HG03196 (cell line): ENCODE data around the gene COL19A1.
"Not testable (repeated sequence)": the region's sequence is repeated elsewhere in the genome, so short reads cannot be mapped to it uniquely, and the experiment has no call there.

Experiments
- ATAC-seq: cut with Tn5 transposase; IDR thresholded peaks from one replicate; pipeline ENCODE4 v1.9.1; 2021; ENCODE audit not compliant: unreplicated experiment

Gene COL19A1

DNA sequence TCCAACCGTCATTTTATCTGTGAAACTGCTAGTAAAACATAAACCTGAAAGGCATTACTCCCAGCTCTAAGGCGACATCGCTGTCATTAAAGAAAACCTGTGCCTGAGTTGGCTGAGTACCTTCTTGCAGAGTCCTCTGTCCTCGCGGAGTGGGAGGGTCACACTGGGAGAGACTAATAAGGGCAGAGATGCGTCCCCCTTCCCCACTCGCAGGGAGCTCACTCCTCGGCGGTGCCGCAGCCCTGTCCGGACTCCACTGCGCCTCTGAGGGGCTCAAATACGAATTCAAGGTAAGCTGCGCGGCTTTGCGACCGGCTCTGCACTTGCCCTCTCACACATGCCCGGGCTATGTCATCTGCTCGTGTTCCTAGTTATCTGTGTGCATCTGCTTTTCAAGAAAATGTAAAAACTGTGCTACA, at the start of gene COL19A1:
COL19A1 (plus strand) TSS at position 206 of the 419 bp plus-strand sequence. CDS start 13,012 bp downstream, outside the sequence.
- ATAC-seq = peak; percentile 49

DNA sequence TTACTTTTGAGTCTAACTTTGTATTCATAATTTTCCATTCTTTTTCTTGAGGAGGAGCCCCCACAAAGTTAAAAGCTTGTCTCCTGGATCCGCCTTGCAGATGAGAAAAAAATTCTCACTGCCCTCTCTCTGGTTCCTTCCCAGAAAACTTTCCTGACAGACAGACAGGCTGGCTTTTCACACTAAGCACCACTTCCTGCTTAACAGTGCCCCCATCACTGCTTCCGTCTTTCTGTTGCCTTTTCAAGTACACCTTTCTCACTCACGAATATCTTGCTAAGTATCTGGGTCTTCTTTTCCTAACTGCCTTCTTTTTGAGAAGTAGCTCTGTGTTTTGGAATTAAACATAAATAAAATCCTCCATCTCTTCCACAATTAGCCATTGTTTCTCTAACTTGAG, 49.8 kb upstream of the COL19A1 start:
- peak; percentile 34 for ATAC-seq

DNA sequence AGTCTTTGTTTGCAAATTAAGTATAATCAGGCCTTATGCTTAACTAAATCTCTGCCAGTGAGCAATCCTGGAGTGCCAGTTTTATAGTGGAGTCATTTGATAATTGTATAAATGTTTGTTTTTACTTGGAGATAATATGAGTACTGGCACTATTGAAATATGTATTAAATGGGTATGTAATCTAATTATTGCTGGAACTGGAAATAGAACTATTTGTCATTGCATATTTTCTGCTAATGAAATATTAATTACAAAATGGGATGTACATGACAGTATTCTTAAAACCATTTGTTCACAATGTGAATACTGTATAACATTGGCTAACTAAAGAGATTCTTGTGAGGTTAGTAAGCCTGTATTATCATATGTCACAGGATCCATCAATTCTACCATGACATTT, 49.0 kb upstream of the COL19A1 start:
- no peak for ATAC-seq

DNA sequence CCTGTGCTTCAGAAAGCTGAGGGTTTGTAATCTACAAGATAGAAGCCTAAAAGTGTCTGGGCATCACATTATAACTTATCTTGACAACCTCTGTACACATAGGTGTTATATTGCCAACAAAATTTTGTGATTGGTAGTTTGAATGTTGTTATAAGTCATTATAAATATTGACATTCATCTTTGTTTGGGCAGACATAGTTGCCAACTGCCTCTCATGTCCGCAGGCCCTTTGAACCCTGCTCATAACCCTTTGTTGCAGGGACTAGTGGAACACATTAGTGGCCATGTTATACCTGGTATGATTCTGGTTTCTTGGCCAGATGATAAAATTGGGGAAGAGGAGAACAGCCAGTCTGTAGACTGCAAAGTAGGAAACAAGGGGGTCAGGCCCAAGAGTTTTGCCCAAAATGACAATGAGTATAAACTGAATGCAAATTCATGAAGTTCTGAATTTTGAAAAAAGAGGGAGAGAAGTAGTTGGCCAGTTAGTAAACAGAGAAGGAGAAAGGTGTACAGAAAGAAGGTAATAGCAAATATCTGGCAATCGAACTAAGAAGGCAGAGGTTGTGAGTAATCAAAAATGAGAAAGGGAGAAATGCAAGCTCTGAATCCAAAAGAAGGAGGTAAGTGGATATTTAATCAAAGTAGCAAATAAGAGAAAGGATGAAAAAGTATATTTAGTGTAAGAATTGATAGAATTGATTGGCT, 48.0 kb upstream of the COL19A1 start:
- ATAC-seq = no peak

DNA sequence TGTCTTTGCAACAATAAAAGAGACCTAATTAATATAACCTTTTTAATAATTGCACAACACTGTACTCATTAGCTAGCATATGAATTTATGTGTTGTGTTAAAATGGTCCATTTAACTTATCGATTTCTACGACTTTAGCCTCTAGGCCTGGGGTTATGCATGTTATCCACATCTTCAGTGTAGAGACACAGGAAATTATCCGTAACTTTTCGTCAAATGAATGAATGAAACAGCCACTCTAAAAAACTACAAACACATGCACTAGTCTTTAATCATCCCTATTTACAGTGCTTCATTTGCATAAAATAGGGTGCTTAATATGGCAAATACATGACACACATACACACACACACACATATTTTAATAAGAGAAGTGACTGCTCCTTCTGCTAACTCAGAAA, 47.2 kb upstream of the COL19A1 start:
- ATAC-seq = no peak

DNA sequence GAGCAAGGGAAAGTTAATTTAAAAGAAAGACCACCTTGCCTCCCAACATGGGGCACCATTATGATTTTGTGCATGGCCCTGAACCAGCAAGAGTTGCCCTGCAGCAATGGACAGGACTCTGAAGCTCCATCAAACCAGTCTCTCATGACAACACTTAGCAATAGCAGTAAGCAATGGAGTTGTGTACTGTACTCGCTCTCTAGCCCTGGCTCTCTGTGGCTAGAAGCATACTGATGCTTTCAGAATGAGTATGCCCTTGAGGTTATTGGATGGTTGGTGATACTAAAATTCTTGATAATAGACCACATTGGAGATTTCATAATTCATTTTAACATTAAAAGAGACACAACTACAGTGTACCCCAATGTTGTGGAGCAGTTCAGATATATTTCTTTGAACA, 46.3 kb upstream of the COL19A1 start:
- ATAC-seq = no peak

DNA sequence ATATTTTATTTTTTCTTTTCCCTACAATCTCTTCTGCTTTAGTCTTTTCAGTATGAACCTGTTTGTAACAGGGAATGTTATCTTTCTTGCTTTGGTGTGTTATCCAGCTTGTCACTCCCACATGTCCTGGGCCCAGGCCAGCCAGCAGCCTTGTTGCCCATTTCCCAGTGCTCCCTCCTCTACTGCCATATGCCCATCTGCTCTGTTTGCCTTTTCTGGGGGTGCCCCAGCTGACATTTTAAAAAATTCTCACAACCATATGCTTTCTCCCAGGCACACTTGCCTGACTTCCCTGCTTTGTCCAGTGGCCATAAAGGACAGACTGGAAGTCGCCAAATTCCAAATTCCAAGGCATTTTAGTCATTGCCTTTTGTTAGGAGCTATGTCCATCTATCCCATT, 45.9 kb upstream of the COL19A1 start:
- no peak for ATAC-seq

DNA sequence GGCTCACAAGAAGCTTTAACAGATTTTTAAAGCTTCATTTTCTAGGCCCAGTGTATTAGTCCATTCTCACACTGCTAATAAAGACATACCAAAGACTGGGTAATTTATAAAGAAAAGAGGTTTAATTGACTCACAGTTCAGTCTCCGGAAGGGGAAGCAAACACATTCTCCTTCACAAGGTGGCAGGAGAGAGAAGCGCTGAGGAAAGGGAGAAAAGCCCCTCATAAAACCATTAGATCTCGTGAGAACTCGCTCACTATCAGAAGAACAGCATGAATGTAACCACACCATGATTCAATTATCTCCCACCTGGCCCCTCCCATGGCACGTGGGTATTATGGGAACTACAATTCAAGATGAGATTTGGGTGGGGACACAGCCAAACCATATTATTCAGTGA, 42.0 kb upstream of the COL19A1 start:
- ATAC-seq = not testable (repeated sequence)

DNA sequence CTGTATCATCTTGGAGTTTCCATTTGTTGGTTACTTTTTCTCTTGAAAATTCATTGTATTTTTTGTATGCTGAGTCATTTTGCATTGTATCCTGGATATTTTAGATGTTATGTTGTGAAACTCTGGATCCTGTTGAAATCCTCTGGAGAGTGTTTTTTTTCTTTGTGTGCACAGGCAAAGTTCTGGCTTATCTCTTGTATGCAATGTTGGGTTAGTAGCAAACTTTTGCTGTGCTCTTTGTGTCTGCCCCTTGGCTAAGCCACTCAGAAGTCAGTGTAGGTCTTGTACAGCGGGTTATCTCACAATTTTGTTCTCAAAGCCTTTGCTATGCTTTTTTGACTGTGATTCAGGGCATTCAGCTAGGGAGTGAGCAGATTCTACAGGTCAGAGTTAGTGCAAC, 40.5 kb upstream of the COL19A1 start:
- no peak for ATAC-seq

DNA sequence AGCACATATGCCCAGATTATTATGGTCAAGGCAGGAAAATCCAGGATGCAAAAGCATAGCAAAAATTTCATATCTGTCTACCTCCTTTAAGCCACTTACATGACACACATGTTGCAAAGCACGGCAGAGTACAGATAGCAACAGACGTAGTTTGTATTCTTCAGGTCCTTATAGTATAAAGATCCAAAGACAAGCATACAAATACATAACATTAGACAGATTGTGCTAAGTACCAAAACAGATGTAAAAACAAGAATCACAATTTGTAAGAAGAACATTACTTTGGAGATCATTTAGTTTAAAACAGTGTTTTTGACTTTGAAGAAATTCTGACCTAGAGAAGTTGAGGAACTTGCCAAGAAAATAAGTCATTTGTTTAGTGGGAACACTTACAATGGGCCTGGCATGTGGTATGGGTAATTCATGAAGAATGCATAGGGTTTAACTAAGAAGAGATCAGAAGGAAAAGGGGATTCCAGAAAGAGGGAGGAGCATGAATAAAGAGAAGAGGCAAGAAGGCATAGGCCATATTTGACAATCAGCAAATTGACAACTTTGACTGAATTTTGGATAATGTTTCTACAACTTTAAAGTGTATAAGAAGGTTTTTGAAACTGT, 39.0 kb upstream of the COL19A1 start:
- ATAC-seq = no peak

DNA sequence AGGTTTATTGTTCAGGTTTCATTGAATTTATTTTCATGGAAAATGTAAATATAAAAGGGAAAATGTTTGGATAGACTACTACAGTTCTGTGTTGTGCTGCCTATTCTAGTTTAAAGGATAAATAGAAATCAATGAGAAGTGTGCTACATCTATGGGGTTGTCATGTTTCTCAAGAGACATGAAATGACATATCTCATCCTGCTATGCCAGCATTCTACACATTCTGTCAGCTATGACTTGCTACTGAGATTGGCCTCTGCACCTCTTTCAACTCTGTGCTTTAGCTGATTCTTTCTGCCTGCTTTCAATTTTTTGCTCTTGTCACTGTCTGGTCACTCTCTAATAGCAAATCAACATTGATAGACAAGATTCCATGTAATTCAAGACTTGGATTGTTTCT, 33.8 kb upstream of the COL19A1 start:
- ATAC-seq = no peak

DNA sequence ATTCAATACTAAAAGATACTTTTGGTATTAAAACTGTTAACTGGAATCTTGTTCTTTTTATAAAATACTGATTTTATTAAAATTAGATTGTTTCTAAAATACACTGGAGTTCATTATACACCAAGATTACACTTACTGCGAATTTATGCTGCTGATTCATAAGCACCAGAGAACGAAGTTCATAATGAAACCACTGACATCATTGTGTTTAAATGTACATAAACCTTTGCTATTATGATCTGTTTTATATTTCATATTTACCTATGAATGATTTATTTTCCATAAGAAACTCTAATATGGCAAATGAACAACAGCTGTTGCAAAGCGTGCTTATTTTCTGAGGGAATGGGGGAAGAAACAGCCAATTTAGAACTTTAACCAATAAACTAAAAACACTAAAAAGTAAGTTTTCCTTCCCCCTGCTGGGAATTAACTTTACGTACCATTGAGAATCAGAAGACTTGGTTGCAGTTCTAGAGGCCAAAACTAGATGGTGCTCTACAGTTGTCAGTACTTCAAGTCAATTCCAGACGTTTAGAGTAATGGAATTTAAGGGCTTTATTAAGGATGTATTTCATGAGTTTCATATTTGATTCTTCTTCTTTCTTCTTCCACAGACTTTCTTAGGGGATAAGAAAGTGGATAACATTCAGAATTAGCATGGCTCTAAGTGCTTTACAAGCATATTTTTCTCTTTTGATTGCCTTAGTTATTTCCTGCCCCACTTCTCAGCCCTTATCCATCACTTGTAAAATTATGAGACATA, 30.8 kb upstream of the COL19A1 start:
- ATAC-seq = peak; percentile 84

DNA sequence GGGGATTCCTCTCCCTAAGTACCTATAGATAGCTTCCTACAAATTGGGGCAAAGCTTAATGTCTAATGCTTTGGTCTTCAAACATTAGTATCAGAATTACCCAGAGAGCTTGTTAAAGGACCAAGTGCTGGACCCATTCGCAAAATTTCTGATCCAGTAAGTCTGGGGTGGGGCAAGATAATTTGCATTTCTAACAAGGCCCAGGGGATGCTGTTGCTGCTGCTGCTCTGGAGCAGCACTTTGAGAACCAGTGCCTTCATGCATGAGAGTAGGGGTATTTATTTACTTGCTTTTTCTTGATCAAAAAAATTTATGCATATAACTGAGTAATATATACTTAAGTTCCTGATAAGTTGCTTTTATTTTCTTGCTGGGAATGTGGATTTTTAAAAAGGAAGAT, 24.5 kb upstream of the COL19A1 start:
- ATAC-seq = no peak

DNA sequence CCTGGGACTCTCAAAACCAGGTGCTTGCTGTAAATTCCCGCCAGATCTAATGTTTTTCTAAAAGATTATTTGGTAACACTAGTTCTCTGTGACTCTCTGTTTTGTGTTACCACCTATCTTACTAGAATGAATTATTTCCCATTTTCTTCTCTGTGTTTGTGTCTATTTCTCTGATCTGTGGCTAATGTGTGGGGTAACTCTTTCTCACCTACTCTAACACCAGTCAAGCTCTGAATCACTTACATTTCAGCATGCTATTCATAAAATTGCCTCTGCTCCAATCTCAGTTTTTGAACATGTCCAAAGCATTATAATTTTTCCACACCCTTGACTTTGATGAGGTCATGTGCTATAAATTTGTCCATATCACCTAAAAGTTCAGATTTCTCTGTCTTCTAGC, 23.2 kb upstream of the COL19A1 start:
- no peak for ATAC-seq

DNA sequence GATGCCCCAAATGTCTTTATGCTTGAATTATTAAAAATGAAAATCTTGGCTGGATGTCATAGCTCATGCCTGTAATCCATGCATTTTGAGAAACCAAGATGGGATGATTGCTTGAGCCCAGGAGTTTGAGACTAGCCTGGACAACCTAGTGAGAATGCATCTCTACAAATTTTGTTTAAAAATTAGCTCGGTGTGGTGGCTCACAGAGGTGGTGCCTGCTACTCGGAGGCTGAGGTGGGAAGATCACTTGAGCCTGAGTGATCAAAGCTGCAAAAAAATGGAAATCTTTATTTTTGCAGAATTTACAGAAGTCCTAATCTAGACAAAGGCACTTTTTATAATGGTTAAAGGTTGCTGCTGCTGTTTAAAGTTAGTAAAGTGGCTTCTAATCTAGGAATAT, 20.0 kb upstream of the COL19A1 start:
- ATAC-seq = no peak

DNA sequence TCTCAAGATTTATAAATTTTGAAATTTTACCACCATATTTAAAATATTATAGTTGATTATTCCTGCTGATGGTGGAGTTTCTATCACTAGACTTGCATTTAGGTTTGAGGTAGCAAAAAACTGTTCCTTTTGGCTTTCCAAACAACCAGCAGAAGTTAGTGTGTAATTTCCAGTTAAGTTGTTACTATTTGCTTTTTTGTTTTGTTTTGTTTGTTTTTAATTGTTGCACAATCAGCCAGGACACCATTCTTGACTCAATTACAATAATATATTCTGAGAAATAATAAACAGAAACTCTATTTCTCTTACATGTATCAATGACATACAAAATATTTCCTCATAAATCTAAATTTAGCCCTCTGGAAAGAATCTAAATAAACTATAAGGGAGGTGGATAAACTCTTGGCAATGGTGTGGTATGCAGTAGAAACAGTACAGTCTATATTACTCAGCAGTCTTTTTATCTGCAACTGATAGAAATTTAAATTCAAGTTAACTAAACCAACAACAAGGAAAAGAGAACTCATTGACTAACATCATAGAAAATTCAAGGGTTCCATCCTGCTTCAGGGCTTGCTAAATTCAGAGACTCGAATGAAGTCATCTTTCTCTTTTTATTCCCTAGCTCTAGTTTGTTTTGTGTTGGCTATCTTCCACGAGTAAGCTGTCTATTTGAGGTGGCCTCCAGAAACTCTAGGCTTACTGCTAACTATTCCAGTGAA, 19.4 kb upstream of the COL19A1 start:
- no peak for ATAC-seq

DNA sequence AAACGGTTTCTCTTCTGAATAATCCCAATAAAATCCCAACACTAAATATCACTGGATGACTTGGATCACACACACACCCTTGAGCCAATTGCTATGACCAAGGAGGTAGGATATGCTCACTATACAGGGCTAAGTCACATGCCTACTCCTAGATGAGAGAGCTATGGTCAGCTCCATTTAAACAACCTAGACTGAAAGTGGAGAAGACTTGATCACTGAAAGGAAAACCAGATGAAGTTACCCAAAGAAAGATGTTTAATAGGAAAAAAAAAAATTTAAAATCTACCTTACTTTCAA, 18.9 kb upstream of the COL19A1 start:
- no peak for ATAC-seq

DNA sequence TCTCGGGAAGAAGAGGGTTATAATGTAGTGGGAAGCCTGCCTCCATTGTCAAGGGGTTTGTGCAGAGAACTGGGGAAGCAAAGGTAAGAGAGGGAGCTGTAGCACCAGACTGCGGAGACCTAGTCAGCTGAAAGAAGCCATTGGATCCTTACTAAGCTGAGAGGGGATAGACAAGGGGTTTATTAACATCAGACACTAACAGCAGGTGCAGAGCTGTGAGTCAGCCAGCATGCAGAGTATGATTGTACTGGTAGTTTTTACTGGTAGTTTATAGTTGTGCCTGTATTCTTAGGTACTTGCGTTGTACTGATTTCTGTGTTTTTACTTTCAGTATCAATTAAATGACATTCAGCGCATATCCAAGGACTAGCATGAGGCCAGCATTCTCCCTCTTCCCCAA, 17.8 kb upstream of the COL19A1 start:
- no peak for ATAC-seq

DNA sequence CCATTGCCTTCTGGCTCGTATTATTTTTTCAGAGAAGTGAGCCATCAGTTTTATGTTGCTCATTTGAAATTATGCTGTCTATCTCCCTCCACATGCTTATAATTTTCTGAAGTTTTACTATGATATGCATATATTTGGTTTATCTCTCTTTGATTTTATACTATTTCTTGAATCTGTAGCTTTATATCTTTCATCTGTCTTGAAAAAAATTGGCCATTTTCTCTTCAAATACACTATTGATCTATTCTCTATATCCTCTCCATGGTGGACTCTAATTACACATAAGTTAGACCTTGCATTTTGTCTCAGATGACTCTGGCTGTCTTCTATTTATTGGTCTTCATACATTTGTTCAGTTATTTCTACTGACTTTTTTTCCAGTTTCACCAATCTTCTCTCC, 13.7 kb upstream of the COL19A1 start:
- ATAC-seq = no peak

DNA sequence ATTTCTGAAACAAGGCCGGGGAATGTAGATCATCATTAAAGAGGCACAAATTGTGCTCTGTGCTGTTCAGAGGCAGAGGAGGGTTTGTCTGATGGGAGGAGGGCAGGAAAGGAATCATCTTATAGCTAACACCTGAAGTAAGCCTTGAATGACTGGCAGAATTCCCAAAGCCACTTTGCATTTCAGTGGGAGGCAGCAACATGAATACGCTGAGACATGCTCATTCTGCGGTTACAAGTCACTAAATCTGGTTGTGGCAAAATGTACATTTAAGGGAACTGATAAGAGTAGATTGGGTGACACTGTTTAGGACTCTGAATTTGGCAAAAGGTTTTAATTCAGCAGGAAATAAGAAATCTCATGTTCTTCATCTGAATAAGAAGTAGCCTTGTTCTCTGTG, 4.4 kb upstream of the COL19A1 start:
- ATAC-seq = no peak

DNA sequence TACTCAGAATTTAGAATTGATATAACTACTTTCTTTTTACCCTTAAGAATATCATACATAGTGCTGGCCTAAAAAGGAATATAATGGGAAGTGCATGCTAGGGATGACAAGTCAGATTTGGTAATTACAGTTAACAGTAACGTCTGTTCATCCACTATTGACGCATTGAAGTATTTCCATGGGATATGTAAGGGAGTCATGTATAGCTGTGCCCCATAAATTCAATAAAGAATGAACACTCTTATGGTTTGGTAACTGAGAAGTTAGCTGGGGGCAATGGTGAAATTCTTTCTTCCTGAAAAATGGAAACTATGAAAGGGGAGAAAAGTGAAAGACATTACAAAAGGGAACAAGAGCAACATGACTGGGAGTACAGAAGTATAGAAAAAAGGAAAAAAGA, 2.6 kb upstream of the COL19A1 start:
- no peak for ATAC-seq

DNA sequence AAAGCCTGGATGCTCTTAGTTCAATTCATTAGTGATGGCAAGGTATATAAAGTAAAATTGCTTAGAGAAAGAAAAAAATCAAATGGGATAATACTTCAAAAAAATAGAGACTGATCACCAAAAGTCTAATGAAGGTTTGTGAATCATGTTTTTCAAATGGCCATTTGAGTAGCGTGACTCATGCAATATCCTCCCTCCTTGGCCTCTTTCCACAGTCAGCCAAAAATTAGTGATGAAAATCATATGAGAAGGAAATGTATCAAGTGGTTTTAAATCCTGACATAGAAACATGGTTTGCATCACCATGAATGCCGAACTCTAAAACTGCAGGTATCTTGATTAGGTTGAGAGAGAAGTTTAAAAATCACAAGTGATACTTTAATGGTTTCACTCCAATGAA, 1.2 kb upstream of the COL19A1 start:
- ATAC-seq = no peak
